Glomerular visceral epithelial cell (primary cell): ENCODE data around the gene TSTD2.

Experiments
- DNase-seq: peaks from one replicate; pipeline ENCODE4 v3.0.0-alpha.2; 2016; ENCODE audit errors: extremely low spot score

The TSTD2 gene

GRCh38 chr9:97563458-97564135 is 69.6 kb downstream of the TSTD2 start:
- DNase-seq, result no peak

DNA sequence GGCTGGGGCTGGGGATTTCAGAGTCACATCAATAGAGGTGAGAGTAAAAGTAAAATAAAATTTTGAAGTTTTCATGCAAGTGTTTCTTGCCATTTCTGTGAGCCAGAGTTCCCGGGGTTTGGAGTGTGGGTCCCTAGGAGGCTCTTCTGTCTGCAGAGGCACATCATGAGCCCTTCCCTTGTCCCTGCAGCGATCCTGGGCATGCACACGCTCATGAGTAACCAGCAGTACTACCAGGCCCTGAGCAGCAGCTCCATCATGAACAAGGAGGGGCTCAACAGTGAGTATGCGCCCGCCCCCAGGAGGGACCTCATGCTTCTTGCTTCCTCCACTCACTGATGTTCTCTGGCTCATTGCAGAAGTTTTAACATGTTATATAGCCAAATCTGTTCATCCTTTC is 70.6 kb downstream of the TSTD2 start:
- no peak for DNase-seq

DNA sequence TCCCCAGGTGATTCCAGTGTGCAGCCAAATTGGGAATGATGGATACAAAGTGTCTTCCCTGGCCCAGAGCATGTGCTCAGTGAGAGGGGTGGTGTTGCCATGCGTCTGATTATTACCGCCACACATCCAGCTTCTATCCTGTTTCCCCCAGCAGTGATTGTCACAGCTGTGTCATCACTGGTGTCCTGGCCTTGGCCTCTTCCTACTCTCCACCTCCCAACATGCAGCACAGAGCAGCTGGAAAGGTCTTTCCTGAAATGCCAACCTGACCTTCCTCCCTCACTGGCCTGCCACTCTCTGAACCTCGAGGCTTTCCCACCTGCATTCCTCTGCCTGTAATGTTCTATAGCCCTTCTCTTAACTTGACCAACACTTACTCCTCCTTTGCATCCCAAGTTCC is 71.7 kb downstream of the TSTD2 start:
- DNase-seq, result no peak

- no peak for DNase-seq
Measured at GRCh38 chr9:97560851-97561250, 72.3 kb downstream of the TSTD2 start.

- no peak for DNase-seq
Measured at GRCh38 chr9:97560154-97560553, 73.0 kb downstream of the TSTD2 start.

DNA sequence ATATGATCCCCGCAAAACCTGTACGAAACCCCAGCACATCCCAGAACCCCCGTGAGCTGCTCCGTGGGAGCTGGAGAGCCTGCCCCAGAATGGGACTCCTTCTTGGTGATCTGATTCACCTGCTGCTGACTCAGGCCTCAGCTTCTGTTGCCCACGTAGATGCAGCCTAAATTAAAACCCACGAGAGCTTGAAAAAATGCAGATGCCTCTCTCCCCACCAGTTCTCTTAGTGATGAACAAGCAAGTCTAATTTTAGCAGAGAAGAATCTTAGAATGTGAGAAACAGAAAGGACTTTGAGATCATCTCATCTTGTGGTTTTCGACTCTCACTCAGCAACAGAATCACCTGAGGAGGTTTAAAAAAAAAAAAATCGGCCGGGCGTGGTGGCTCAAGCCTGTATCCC is 74.1 kb downstream of the TSTD2 start:
- DNase-seq, result no peak

DNA sequence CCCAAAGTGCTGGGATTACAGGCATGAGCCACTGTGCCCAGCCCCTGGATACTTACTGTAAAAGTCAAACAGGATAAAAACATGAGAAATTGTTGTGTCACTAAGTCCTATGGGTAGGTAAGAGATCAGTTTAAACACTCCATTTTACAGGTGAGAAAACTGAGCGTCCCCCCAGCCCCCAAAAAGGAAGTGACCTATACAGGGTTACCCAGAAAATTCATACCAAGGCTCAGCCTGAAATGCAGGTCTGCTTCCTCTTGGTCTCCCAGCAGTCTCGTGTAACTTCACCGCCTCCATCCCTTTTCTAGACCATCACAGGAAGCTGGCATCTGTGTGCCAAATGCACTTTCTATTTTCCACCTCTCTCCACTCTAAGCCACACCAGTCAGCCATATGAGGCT is 74.5 kb downstream of the TSTD2 start:
- no peak for DNase-seq

DNA sequence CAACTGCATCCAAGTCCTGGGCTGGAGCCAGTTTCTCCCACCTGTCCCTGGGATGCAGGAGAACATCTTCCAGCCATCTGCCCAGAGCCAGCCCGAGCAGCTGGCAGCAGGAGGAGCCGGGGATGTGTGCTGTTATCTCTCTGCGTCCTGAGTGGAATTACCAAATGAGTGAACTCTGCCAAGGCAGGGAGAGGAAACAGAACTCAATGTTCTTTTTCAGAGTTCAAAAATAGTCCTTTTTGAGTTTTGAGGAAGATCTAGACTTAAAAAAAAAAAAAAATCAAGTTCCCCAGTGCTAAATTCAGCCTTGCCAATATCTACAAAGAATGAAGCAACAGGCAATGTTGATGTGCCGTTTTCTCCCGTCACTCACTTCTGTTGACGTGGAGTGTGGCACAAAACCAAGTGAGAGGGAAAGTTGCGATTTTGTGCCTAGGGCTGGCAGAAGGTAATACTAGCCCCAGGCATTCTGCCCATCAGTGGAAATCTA is 75.5 kb downstream of the TSTD2 start:
- no peak for DNase-seq

DNA sequence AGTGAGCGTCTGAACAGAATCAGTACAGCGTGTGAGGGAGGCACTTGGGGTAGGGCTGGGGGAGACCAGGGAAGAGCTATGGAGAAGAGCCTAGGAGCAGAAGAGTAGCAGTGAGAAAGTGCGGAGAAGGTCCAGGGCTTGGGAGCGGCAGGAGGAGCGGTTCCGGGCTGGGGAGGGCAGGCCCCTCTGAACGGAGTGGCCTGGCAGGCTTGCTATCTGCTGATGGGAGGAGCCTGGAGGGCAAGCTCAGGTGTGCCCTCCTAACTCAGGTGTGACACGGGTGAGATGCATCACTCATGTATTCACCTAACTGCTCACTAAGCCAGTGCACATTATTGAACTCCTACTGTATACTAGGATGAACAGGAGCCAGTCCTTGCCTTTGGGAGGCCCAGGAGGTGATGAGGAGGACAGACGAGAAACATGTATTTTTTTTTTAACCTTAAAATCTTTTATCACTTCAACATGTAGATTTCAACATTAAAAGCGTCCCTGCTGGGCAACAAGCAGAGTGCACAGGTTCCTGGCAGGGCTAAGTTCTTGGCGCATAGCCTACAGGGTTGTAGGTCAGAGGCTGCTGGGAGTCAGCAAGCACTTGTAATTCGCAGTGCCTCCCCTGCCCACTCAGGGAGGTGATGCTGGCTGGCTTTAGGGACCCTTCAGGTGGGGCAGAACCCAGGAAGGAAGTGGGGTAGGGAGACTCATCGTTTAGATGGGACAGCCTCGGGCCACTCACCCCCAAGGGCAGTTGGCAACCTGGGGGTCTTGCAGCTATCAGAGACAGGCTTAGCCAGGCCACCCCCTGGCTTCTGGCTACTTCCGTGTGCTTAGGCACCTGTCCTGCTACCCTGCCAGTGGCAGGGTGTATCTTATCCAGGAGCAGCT is 76.2 kb downstream of the TSTD2 start:
- DNase-seq, result no peak

- DNase-seq, result no peak
Measured at GRCh38 chr9:97556036-97556720, 77.0 kb downstream of the TSTD2 start.

GRCh38 chr9:97555164-97555563 is 78.0 kb downstream of the TSTD2 start:
- DNase-seq, result no peak

GRCh38 chr9:97554566-97555075 is 78.5 kb downstream of the TSTD2 start:
- no peak for DNase-seq

DNA sequence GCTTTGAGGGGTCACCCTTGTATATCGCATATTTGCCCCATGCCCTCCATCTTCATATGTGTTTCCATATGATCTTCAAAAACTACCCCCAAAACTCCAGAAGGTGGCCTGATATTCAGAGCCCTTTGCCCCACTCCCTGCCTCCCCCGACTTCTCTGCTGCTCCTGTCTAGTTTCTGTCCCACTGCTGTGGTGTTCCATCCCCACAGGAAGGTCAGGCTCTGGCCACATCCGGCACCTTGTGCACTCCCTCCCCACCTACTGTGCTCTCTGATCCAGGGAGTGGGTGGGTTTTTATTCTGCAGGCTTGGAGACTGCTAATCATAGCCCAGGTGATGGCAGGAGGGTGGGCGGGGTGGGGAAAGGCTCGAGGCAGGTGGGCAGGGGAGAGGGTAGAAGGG is 79.3 kb downstream of the TSTD2 start:
- no peak for DNase-seq

- no peak for DNase-seq
Measured at GRCh38 chr9:97553141-97553540, 80.0 kb downstream of the TSTD2 start.

GRCh38 chr9:97551308-97551707 is 81.9 kb downstream of the TSTD2 start:
- DNase-seq, result no peak

DNA sequence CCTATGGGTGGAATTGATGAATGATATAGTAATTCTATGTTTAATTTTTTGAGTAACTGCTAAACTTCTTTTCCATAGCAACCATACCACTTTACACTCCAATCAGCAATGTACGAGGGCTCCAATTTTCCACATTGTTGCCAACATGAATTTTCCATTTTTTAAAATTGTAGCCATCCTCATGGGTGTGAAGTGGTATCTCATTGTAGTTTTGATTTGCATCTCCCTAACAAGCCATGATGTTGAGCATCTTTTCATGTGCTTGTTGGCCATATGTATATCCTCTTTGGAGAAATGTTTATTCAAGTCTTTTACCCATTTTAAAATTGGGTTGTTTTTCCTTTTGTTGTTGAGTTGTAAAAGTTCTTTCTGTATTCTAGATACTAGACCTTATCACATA is 82.8 kb downstream of the TSTD2 start:
- DNase-seq, result no peak
